Right lobe of liver (tissue), 4 donors: ENCODE results near the gene DAB2.

ENCODE experiments used
- CTCF ChIP-seq, 4 donors: fragments of 200-600 bp in 3 of 4; fragments of 450-650 bp in 1 of 4; IDR thresholded peaks; one replicate each; pipeline versions ENCODE4 v1.5.1 to v1.8.0; 2016 to 2022; ENCODE audit warnings: antibody characterized with exemption in 4 of 4, mild to moderate bottlenecking in 2 of 4
- POLR2A ChIP-seq: fragments of 450-650 bp; IDR thresholded peaks from one replicate; pipeline ENCODE4 v1.6.1; 2017; ENCODE audit warnings: antibody characterized with exemption, mild to moderate bottlenecking
- donor health status: DM: no; HTN: no; CAD: no.
- donor health status: DM: no; HTN: no; CAD: no.
- donor health status: DM: no; HTN: yes; CAD: no.

GRCh38 chr5:39423331-39423751 is 1.4 kb downstream of the DAB2 start:
- no peak for TF ChIP-seq CTCF (IDR thresholded peaks at IDR 0.05)
- no peak for TF ChIP-seq POLR2A
